Activated CD8-positive, alpha-beta memory T cell treated with anti-CD3 and anti-CD28 coated beads for 24 hours (primary cell): ENCODE data around the gene AKAP13.

Experiments
- DNase-seq: peaks from one replicate; pipeline ENCODE4 v3.0.0-alpha.2; 2020

The AKAP13 gene

GRCh38 chr15:85389772-85390171, 9.4 kb downstream of the AKAP13 start:
- DNase-seq = no peak

- no peak for DNase-seq
Observed at GRCh38 chr15:85393210-85393609, 12.8 kb downstream of the AKAP13 start.

GRCh38 chr15:85394554-85395333, 14.3 kb downstream of the AKAP13 start:
- no peak for DNase-seq

- DNase-seq = no peak
Observed at GRCh38 chr15:85396554-85396953, 16.2 kb downstream of the AKAP13 start.

GRCh38 chr15:85397151-85397550, 16.7 kb downstream of the AKAP13 start:
- DNase-seq = no peak

- DNase-seq = no peak
Observed at GRCh38 chr15:85397926-85398325, 17.5 kb downstream of the AKAP13 start.

GRCh38 chr15:85398822-85399221, 18.4 kb downstream of the AKAP13 start:
- DNase-seq = no peak

- DNase-seq = no peak
Observed at GRCh38 chr15:85399627-85400026, 19.2 kb downstream of the AKAP13 start.

GRCh38 chr15:85400606-85401005, 20.2 kb downstream of the AKAP13 start:
- DNase-seq = no peak

GRCh38 chr15:85401108-85401774, 20.8 kb downstream of the AKAP13 start:
- DNase-seq = no peak

- no peak for DNase-seq
Observed at GRCh38 chr15:85402195-85402881, 21.9 kb downstream of the AKAP13 start.

GRCh38 chr15:85403745-85404144, 23.3 kb downstream of the AKAP13 start:
- no peak for DNase-seq

- no peak for DNase-seq
Observed at GRCh38 chr15:85404176-85404917, 23.9 kb downstream of the AKAP13 start.

- no peak for DNase-seq
Observed at GRCh38 chr15:85404918-85405866, 24.8 kb downstream of the AKAP13 start.

- no peak for DNase-seq
Observed at GRCh38 chr15:85406916-85407315, 26.5 kb downstream of the AKAP13 start.

- peak; percentile 70 for DNase-seq
Observed at GRCh38 chr15:85407421-85408269, 27.2 kb downstream of the AKAP13 start.

GRCh38 chr15:85408270-85408746, 27.9 kb downstream of the AKAP13 start:
- no peak for DNase-seq

- no peak for DNase-seq
Observed at GRCh38 chr15:85412066-85412465, 31.7 kb downstream of the AKAP13 start.

GRCh38 chr15:85412956-85413854, 32.8 kb downstream of the AKAP13 start:
- peak; percentile 81 for DNase-seq

- no peak for DNase-seq
Observed at GRCh38 chr15:85414037-85414436, 33.6 kb downstream of the AKAP13 start.
